Limb (tissue), 2 donors: Measurements from ENCODE around the gene ZBED4.
A peak's percentile ranks its signal among the peaks of the same experiment; 100 is the strongest.

Source experiments
- DNase-seq, 2 donors: peaks; one replicate each; pipeline ENCODE4 v3.0.0-alpha.2; 2016; ENCODE audit errors: extremely low spot score in 2 of 2

Gene ZBED4

GRCh38 chr22:49921508-49922278, 68.0 kb downstream of the ZBED4 start:
- no peak for DNase-seq

- no peak for DNase-seq
Measured at GRCh38 chr22:49922484-49922883, 68.8 kb downstream of the ZBED4 start.

- DNase-seq: no peak
Measured at GRCh38 chr22:49922926-49923325, 69.3 kb downstream of the ZBED4 start.

GRCh38 chr22:49923445-49923844, 69.8 kb downstream of the ZBED4 start:
- no peak for DNase-seq

GRCh38 chr22:49924113-49924833, 70.6 kb downstream of the ZBED4 start:
- no peak for DNase-seq

GRCh38 chr22:49925525-49926128, 72.0 kb downstream of the ZBED4 start:
- no peak for DNase-seq

- no peak for DNase-seq
Measured at GRCh38 chr22:49926916-49927315, 73.3 kb downstream of the ZBED4 start.

GRCh38 chr22:49927483-49928184, 74.0 kb downstream of the ZBED4 start:
- no peak for DNase-seq

- DNase-seq: no peak
Measured at GRCh38 chr22:49928185-49928495, 74.5 kb downstream of the ZBED4 start.

- DNase-seq: peak in 1 of 2 donors; percentile 47
Measured at GRCh38 chr22:49928555-49929210, 75.0 kb downstream of the ZBED4 start.

- DNase-seq: peak; percentile 54 to 83
Measured at GRCh38 chr22:49929211-49929979, 75.8 kb downstream of the ZBED4 start.

- DNase-seq: peak in 1 of 2 donors; percentile 42
Measured at GRCh38 chr22:49929994-49930575, 76.4 kb downstream of the ZBED4 start.

- DNase-seq: peak in 1 of 2 donors; percentile 42
Measured at GRCh38 chr22:49930596-49931412, 77.2 kb downstream of the ZBED4 start.

- no peak for DNase-seq
Measured at GRCh38 chr22:49933236-49934159, 79.9 kb downstream of the ZBED4 start.

GRCh38 chr22:49934160-49934890, 80.7 kb downstream of the ZBED4 start:
- DNase-seq: no peak

- DNase-seq: peak in 1 of 2 donors; percentile 86
Measured at GRCh38 chr22:49934891-49935557, 81.4 kb downstream of the ZBED4 start.

- no peak for DNase-seq
Measured at GRCh38 chr22:49935561-49935960, 81.9 kb downstream of the ZBED4 start.
